H1 (cell line): Measurements from ENCODE around the gene EHD2.

Experiments used
- MAX ChIP-seq: IDR thresholded peaks from 2 replicates; pipeline ENCODE4 v1.6.1; 2012; ENCODE audit warnings: inconsistent platforms
- POLR2AphosphoS5 ChIP-seq: IDR thresholded peaks from 2 replicates; pipeline ENCODE4 v1.6.1; 2011; ENCODE audit warnings: low read depth, low read length
- SP1 ChIP-seq: IDR thresholded peaks from 2 replicates; pipeline ENCODE4 v1.6.1; 2011; ENCODE audit warnings: low read depth, low read length
- YY1 ChIP-seq: IDR thresholded peaks from 2 replicates; pipeline ENCODE4 v1.6.1; 2011; ENCODE audit warnings: low read depth, mild to moderate bottlenecking, low read length
- ZNF274 ChIP-seq: IDR thresholded peaks from 2 replicates; pipeline ENCODE4 v1.7.0; 2012; ENCODE audit warnings: low read length, borderline replicate concordance; ENCODE audit errors: extremely low read depth
- TF ChIP-seq, protein P1 (sequence below), 3 experiments: IDR thresholded peaks; 1 replicate in 2 of 3; 2 replicates in 1 of 3; pipeline versions ENCODE4 v1.5.1 to v1.6.1; 2011; ENCODE audit warnings: low read length in 3 of 3, mild to moderate bottlenecking in 3 of 3, inconsistent platforms in 2 of 3, low read depth in 1 of 3, moderate library complexity in 1 of 3; ENCODE audit not compliant: insufficient read depth in 1 of 3; ENCODE audit errors: control extremely low read depth in 1 of 3

DNA sequence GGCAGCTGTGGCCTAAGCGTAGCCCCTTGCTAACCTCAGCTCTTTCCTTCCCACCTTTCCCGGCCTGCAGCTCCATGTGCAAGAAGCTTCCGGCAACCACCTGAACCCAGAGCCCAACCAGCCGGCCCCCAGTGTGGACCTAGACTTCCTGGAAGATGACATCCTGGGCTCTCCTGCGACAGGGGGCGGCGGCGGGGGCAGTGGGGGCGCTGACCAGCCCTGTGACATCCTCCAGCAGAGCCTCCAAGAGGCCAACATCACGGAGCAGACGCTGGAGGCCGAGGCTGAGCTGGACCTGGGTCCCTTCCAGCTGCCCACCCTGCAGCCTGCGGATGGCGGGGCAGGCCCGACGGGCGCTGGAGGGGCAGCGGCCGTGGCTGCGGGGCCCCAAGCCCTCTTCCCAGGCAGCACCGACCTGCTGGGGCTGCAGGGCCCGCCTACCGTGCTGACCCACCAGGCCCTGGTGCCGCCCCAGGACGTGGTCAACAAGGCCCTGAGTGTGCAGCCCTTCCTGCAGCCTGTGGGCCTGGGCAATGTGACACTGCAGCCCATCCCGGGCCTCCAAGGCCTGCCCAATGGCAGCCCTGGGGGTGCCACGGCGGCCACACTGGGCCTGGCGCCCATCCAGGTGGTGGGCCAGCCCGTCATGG is 33.8 kb upstream of the EHD2 start:
- TF ChIP-seq YY1: no peak
- no peak for TF ChIP-seq SP1
- no peak for TF ChIP-seq MAX
- no peak for TF ChIP-seq POLR2AphosphoS5
- TF ChIP-seq, protein P1, sequence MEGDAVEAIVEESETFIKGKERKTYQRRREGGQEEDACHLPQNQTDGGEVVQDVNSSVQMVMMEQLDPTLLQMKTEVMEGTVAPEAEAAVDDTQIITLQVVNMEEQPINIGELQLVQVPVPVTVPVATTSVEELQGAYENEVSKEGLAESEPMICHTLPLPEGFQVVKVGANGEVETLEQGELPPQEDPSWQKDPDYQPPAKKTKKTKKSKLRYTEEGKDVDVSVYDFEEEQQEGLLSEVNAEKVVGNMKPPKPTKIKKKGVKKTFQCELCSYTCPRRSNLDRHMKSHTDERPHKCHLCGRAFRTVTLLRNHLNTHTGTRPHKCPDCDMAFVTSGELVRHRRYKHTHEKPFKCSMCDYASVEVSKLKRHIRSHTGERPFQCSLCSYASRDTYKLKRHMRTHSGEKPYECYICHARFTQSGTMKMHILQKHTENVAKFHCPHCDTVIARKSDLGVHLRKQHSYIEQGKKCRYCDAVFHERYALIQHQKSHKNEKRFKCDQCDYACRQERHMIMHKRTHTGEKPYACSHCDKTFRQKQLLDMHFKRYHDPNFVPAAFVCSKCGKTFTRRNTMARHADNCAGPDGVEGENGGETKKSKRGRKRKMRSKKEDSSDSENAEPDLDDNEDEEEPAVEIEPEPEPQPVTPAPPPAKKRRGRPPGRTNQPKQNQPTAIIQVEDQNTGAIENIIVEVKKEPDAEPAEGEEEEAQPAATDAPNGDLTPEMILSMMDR (IDR thresholded peaks at IDR 0.05; ENCODE audit: control extremely low read depth in 1 of 3, insufficient read depth in 1 of 3, low read depth in 1 of 3, low read length in 3 of 3): no peak
- no peak for TF ChIP-seq ZNF274
